Measurements from ENCODE around the gene NFX1. TPM values are rescaled to one million over a fixed set of nuclear protein-coding genes. Genes with fewer than 3 reads are reported as not detected.

Gene NFX1
- total and polyA plus RNA-seq, 2 donors (not counting 1 experiment from before 2014, with no cell fraction given): 30.2 to 39.5 TPM

GRCh38 chr9:33287087-33287490, 3.2 kb upstream of the NFX1 start:
- H3K9ac ChIP-seq (ENCODE audit: insufficient read depth, low read length): no peak overlapping the region
- H2AFZ ChIP-seq (ENCODE audit: low read length): no peak overlapping the region
- H4K20me1 ChIP-seq (ENCODE audit: control insufficient read depth, extremely low read depth, insufficient read depth, low read length): no peaks in the 10 kb centered on the region
- no peaks in the 10 kb centered on the region for H3K9me3 ChIP-seq (ENCODE audit: control insufficient read depth, insufficient read depth, low read depth, low read length)
- H3K4me3 ChIP-seq (replicated peaks in 1 of 4; ENCODE audit: control extremely low read depth in 1 of 4, insufficient read depth in 1 of 4, low read depth in 3 of 4, low read length in 4 of 4): no peak overlapping the region
- peaks cover 3% of the 10 kb centered on the region for H3K4me1 ChIP-seq (ENCODE audit: control insufficient read depth, extremely low read depth, insufficient read depth, low read length)
- DNase-seq (ENCODE audit: low read depth in 2 of 2): peak; percentile 59 to 81
- H3K27me3 ChIP-seq (ENCODE audit: control insufficient read depth, insufficient read depth, low read length): no peaks in the 10 kb centered on the region
- H3K36me3 ChIP-seq (ENCODE audit: control insufficient read depth, insufficient read depth, low read length): no peaks in the 10 kb centered on the region
- H3K27ac ChIP-seq (ENCODE audit: insufficient read depth, low read length): no peak overlapping the region
- no peak overlapping the region for H3K4me2 ChIP-seq (ENCODE audit: extremely low read depth, insufficient read depth, low read length)
- TF ChIP-seq CTCF (conservative IDR thresholded peaks at IDR 0.05 in 1 of 2, IDR thresholded peaks at IDR 0.05 in 1 of 2; ENCODE audit: low read depth in 1 of 2, low read length in 2 of 2): peak; percentile 76 to 88
- TF ChIP-seq EZH2 (IDR thresholded peaks at IDR 0.05; ENCODE audit: low read length, missing control alignments): no peak
- peaks cover 12% of the 10 kb centered on the region for H3K79me2 ChIP-seq (ENCODE audit: control insufficient read depth, insufficient read depth, low read length)

GRCh38 chr9:33288235-33288634, 2.1 kb upstream of the NFX1 start:
- peaks cover 24% of the 10 kb centered on the region for H3K79me2 ChIP-seq (ENCODE audit: control insufficient read depth, insufficient read depth, low read length)
- no peak overlapping the region for H3K4me2 ChIP-seq (ENCODE audit: extremely low read depth, insufficient read depth, low read length)
- H3K36me3 ChIP-seq (ENCODE audit: control insufficient read depth, insufficient read depth, low read length): no peaks in the 10 kb centered on the region
- no peaks in the 10 kb centered on the region for H4K20me1 ChIP-seq (ENCODE audit: control insufficient read depth, extremely low read depth, insufficient read depth, low read length)
- no peak for DNase-seq (ENCODE audit: low read depth in 2 of 2)
- H3K4me3 ChIP-seq (replicated peaks in 1 of 4; ENCODE audit: control extremely low read depth in 1 of 4, insufficient read depth in 1 of 4, low read depth in 3 of 4, low read length in 4 of 4): no peak overlapping the region
- no peak overlapping the region for H3K9ac ChIP-seq (ENCODE audit: insufficient read depth, low read length)
- no peak overlapping the region for H3K27ac ChIP-seq (ENCODE audit: insufficient read depth, low read length)
- no peaks in the 10 kb centered on the region for H3K9me3 ChIP-seq (ENCODE audit: control insufficient read depth, insufficient read depth, low read depth, low read length)
- no peak for TF ChIP-seq EZH2 (IDR thresholded peaks at IDR 0.05; ENCODE audit: low read length, missing control alignments)
- no peak for TF ChIP-seq CTCF (conservative IDR thresholded peaks at IDR 0.05 in 1 of 2, IDR thresholded peaks at IDR 0.05 in 1 of 2; ENCODE audit: low read depth in 1 of 2, low read length in 2 of 2)
- no peak overlapping the region for H2AFZ ChIP-seq (ENCODE audit: low read length)
- no peaks in the 10 kb centered on the region for H3K27me3 ChIP-seq (ENCODE audit: control insufficient read depth, insufficient read depth, low read length)
- H3K4me1 ChIP-seq (ENCODE audit: control insufficient read depth, extremely low read depth, insufficient read depth, low read length): peaks cover 3% of the 10 kb centered on the region

GRCh38 chr9:33288828-33289483, 1.4 kb upstream of the NFX1 start:
- Histone ChIP-seq H3K36me3 (ENCODE audit: control insufficient read depth, insufficient read depth, low read length) (no peaks in the 10 kb centered on the region), H3K27ac (ENCODE audit: insufficient read depth, low read length) (peak overlapping the region; percentile 100), H3K4me2 (ENCODE audit: extremely low read depth, insufficient read depth, low read length) (no peak overlapping the region), H2AFZ (ENCODE audit: low read length) (no peak overlapping the region), H3K4me1 (ENCODE audit: control insufficient read depth, extremely low read depth, insufficient read depth, low read length) (peaks cover 3% of the 10 kb centered on the region), H3K79me2 (ENCODE audit: control insufficient read depth, insufficient read depth, low read length) (peaks cover 31% of the 10 kb centered on the region), H3K9me3 (ENCODE audit: control insufficient read depth, insufficient read depth, low read depth, low read length) (no peaks in the 10 kb centered on the region), H3K4me3 (replicated peaks in 1 of 4; ENCODE audit: control extremely low read depth in 1 of 4, insufficient read depth in 1 of 4, low read depth in 3 of 4, low read length in 4 of 4) (no peak overlapping the region), H3K27me3 (ENCODE audit: control insufficient read depth, insufficient read depth, low read length) (no peaks in the 10 kb centered on the region), H3K9ac (ENCODE audit: insufficient read depth, low read length) (no peak overlapping the region), H4K20me1 (ENCODE audit: control insufficient read depth, extremely low read depth, insufficient read depth, low read length) (no peaks in the 10 kb centered on the region)
- no peak for DNase-seq (ENCODE audit: low read depth in 2 of 2)
- no peak for TF ChIP-seq EZH2 (IDR thresholded peaks at IDR 0.05; ENCODE audit: low read length, missing control alignments)
- no peak for TF ChIP-seq CTCF (conservative IDR thresholded peaks at IDR 0.05 in 1 of 2, IDR thresholded peaks at IDR 0.05 in 1 of 2; ENCODE audit: low read depth in 1 of 2, low read length in 2 of 2)

All from fibroblast of lung (primary cell).